A549 treated with dexamethasone at 1 μM for 4 hours (cell line): ENCODE results near the gene SHOC1. TPM values are rescaled to one million over a fixed set of nuclear protein-coding genes. Genes with fewer than 3 reads are reported as not detected.

ENCODE experiments used
- total RNA-seq: library from RNA; stranded (reverse); fragments of 200-300 nt; extraction: Qiagen RNA extraction; gene quantifications from 5 replicates; pipeline ENCODE4 v1.2.3, GENCODE V29; 2022

The SHOC1 gene
- 0.01 to 0.02 TPM in 2 of 5 replicates, not detected in the others for total RNA-seq

DNA sequence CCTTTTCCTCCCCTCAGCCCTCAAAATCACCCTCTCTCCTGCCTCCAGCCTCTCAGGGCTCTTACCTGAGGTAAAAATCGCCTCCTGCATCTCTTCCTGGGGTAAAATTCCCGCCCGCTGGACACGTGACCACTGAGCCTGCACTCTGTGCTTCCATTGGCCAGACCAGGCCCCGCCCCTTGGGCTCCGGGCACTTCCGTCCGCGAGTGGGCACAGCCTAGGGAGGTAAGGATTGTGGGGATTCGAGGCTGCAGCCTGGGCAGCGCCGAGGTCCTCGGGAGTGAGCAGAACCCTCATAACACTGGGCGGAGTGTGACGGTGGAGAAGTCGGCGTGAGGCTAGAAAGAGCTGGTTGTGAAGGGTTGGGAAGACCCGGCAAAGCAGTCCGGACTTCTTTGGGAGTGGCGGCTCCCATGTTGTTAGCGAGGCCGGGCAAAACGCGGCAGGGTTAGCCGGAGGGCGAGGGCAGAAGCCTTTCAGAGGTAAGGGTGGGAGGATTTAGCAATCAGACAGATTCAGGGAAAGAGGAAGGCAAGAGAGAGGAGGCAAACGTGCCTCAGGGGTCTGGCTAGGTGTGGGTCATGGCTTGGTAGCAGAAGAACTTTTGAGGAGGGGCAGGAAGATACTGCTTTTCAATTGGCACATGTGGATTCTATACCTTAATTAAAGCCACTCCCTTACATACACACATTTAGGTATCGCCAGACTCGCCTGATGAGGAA lies at the start of gene SHOC1:
SHOC1 (minus strand) TSS at position 103 of the 722 bp plus-strand sequence. CDS start 3,519 bp downstream, outside the sequence.

Other genes with a start within 250 kb of the SHOC1 start
- 284 to 341 TPM (median 317 TPM) in 5 replicates for gene PTGR1, start 195.3 kb downstream of the SHOC1 start, total RNA-seq
- 9.6 to 12.0 TPM (median 10.2 TPM) in 5 replicates for gene DNAJC25, start 163.6 kb downstream of the SHOC1 start, total RNA-seq
- gene GNG10, start 133.3 kb downstream of the SHOC1 start, total RNA-seq: 43.3 to 59.7 TPM (median 52.6 TPM) in 5 replicates
- gene UGCG, start 101.9 kb upstream of the SHOC1 start, total RNA-seq: 24.7 to 30.8 TPM (median 28.0 TPM) in 5 replicates